Stimulated activated CD8-positive, alpha-beta memory T cell treated with anti-CD3 and anti-CD28 coated beads, Interleukin-4, amount 100 ng/mL, for 1 hour (primary cell): ENCODE measurements around the gene BEAN1.
A peak's percentile ranks its signal among the peaks of the same experiment; 100 is the strongest.
"Not testable (repeated sequence)": the region's sequence is repeated elsewhere in the genome, so short reads cannot be mapped to it uniquely, and the experiment has no call there.

Experiments used
- DNase-seq, 2 donors: peaks; one replicate each; pipeline ENCODE4 v3.0.0-alpha.2; 2020; ENCODE audit warnings: low read depth in 2 of 2, low spot score in 1 of 2

BEAN1 gene

GRCh38 chr16:66507731-66508239, 80.7 kb downstream of the BEAN1 start:
- DNase-seq = no peak

DNA sequence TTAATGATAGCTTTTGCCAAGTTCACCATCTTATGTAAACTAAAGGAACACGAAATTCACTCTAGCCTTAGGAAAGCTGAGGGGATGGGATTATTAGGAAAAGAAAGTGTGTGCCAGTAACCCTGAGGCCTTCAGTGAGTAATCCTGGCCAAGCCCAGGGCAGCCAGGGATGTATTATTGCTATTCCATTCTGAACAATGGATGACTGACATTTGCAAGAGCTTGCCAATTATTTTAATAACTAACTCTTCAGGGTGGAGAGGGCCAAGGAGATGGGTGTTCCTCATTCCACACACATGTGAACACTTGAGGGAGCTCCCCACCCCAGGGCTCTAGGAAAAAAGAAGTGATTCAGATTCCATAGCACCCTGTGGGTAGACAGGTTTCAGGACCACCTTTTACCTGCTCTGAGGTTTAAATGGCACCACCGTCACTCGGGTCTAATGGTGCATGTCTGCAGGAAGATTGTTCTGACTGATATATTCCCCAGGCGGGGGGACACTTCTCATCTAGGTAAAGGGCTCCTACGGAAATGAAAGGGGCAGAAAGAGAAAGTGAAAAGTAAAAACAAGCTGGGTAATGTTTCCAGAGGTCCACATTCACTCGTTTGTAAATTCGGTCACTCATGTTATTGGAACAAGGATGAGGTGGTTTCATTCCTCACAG, 81.3 kb downstream of the BEAN1 start:
- DNase-seq = no peak

GRCh38 chr16:66508914-66509496, 81.9 kb downstream of the BEAN1 start:
- no peak for DNase-seq

DNA sequence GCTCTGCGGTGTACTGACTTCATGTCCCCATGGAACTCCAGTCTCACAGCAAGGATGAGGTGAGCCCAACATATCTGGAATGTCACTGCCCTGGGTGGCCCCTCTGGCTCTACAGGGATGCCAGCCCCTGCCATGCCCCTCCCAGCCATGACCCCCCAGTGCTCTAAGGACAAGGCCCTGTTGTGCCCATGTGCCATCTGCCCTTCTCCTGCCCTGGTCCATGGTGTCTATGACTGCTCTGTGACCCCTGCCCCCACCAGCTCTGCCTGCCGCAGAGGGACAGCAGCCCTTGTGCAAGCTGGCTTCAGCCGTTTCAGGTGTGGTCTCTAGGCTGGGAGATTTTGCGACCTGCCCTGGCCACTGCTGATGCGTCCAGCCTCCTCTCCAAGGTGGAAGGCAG, 82.5 kb downstream of the BEAN1 start:
- no peak for DNase-seq

GRCh38 chr16:66510298-66510697, 83.2 kb downstream of the BEAN1 start:
- DNase-seq = no peak

- DNase-seq = no peak
Observed at GRCh38 chr16:66510711-66511601, 83.9 kb downstream of the BEAN1 start.

- no peak for DNase-seq
Observed at GRCh38 chr16:66511602-66512271, 84.6 kb downstream of the BEAN1 start.

DNA sequence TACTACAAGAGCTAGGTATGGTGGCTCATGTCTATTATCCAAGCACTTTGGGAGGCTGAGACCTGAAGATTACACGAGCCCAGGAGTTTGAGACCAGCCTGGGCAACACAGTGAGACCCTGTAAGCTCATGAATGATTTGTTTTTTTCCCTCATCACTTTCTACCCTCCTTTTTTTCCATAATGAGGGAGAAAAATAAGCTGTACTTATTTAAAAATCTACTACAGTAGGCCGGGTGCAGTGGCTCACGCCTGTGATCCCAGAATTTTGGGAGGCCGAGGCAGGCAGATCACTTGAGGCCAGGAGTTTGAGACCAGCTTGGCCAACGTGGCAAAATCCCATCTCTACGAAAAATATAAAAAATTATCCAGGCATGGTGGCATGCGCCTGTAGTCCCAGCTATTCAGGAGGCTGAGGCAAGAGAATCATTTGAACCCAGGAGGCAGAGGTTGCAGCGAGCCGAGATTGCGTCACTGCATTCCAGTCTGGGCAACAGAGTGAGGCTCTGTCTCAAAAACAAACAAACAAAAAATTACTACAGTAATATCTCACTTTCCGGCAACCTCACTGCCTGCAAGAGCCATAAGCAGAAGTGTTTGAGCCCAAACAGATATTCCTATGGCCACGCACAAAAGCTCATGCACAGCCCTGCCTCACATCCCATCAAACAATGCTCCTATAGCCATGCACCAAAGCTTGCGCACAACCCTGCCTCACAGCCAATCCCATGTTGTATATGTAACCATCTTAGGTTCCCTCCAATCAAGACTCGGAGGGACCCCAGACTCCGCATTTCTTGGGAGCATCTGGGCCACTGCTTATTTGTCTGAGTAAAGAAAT, 85.4 kb downstream of the BEAN1 start:
- DNase-seq = no peak

GRCh38 chr16:66513111-66513723, 86.1 kb downstream of the BEAN1 start:
- DNase-seq = no peak

DNA sequence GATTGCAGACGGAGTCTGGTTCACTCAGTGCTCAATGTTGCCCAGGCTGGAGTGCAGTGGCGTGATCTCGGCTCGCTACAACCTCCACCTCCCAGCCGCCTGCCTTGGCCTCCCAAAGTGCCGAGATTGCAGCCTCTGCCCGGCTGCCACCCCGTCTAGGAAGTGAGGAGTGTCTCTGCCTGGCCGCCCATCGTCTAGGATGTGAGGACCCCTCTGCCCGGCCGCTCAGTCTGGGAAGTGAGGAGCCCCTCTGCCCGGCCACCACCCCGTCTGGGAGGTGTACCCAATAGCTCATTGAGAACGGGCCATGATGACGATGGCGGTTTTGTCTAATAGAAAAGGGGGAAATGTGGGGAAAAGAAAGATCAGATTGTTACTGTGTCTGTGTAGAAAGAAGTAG, 87.3 kb downstream of the BEAN1 start:
- DNase-seq = not testable (repeated sequence)

GRCh38 chr16:66514980-66515595, 88.0 kb downstream of the BEAN1 start:
- not testable (repeated sequence) for DNase-seq

DNA sequence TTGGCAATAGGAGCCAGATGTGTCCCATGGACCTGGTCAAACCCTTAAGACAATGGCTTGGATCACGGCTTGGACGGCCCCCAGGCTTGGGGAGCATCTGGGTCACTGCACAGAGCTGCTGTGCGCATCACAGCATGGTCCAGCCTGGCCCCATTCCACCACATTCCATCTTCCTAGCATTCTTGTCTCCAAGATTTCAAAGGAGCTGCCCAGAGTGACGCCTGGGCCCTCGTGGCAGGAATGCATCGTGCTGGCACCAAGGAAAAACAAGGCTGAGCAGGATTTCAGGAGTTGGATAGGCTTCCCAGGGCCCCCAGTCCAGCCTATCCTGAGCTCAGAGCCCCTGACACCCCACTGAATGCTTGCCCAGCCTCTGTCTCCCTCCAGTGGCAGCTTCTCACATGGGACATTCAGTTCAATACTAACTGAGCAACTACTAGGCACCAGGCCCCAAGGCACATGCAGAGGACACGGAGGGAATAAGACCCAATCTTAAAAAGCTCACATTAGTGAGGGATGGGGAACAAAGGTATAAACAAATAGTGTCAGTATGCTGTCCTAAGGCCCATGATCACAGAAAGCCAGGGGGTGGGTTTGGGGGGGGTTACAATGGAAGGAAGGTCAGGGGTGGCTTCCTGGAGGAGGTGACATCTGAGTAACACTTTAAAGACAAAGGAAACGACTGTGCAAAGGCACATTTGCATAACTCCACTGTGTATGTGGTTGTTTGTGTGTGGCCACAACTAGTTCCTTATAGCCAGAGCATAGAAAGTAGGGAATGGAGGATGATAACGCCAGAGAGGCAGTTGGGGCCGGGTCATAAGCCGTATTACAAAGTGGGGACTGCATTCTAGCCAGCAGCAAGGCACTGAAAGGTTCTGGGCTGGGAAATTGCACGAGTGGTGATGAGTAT, 88.8 kb downstream of the BEAN1 start:
- no peak for DNase-seq

DNA sequence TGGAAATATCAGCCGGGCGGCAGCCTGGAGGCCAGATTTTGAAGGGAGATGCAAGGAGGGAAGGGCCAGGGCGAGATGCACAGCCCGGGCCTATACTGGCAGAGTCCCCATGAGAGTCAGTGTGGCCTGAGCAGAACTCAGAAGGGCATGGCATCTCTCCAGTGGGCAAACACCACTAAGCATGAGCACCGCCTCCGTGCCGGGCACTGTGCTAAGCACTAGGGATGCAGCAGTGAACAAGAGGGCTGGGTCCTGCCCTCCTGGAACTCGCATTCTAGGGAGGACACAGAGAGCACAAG, 89.4 kb downstream of the BEAN1 start:
- DNase-seq = no peak

DNA sequence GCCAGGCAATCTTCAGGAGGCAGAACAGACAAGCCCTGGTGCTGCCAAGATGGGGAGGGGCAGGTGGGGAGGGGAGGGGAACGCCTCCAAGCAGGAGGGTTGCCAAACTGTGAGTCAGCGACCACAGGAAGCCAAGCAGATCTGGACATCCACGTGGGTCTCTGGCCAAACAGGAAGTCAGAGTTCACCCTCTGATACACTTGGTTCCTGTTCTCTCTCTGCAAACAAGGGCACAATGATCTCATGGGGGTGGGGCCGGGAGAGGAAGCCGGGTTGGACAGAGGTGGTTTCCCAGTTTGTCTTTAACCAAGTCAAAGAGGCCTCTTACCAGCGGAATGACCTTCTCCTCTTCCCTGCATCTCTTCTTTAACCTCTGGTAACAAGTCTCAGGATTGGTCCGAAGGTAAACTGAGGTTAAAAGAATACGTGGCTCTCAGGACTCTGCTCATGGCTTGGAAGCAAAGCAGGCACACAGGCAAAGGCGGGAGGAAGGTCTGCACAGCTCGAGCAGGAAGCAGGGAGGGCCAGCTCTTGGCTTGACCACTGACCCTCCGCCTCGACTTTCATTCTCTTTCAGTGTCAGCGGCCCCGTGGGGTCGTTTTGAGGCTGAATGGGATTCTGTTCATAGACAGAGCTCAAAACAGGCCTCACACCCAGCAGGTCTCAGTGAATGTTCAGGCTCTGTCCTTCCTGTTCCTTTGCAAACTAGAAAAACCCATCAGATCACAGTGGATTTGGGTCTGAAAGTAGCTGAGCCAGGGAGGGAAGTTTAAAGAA, 89.9 kb downstream of the BEAN1 start:
- DNase-seq = peak; percentile 51 to 61

DNA sequence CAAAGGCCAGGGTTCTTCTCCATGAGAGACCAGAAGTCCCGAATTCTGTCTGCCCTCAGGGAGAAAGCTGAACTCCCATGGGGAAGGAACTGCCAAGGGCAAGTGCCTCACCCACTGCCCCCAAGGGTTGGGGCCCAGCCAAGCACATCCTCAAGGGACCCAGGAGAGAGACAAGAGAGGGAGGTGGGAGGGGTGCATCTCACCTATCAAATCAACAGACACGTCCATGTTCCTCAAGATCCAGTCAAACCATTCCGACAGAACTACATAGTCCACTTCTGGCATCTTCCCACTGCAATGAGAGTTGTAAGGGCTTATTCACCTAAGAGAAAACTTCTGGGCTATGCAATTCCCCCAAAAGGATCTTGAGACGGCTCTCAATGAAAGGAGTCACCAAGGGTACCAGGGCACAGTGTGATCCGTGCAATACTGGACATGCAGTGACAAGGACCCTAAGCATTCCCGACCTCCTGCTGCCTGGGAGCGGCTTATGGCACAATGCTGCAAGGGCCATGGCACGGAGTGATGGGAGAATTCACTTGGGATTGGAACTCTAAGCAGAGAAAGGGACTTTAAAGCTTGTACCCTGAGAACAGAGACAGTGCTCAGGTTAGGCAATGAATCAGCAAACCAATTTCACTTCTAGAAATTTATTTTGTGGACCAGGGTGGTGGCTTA, 90.6 kb downstream of the BEAN1 start:
- no peak for DNase-seq

DNA sequence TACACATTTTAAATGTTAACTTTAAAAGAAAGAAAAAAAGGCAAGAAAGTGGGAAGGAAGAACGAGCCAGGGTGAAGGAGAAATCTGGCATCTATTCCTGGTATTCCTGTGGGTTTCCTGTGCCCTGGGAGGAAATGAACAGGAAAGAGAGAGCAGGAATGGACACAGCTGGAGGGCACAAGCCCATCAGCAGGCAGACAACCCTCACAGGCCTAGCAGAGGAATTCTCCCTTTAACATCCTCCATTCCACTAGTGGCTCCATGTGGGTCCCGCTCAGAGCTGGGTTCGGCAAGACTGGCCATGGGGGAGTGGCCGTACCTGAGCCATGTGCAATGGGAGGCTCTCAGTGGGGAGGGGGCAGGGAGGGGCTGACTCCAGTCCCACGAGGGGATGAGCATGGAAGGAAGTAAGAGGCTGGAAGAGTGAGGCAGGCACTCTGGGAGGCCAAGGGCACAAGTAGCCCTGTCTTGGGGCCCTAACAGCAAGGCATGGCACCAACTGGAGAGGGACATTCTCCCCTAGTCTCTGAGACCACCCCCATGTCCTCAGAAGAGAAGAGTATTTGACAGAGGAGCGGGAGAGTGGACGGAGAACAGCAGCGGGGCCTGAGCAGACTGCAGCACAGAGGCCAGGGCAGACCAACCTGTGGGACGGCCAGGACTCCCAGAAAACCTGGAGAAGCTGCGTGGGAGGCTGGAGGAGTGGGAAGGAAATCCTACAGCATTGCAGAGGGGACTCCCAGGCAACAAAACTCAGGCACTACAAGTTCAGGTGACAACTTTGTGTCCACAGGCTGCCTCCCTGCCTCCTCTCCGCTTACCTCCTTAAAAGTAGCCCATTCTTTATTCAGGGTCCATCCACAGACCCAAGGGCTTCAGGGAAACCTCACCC, 92.6 kb downstream of the BEAN1 start:
- DNase-seq = no peak
